HepG2 (cell line): Measurements from ENCODE around the gene COL9A3. TPM values are rescaled to one million over a fixed set of nuclear protein-coding genes. Genes with fewer than 3 reads are reported as not detected.

Experiments
- CENPX ChIP-seq: sonication (generic); formaldehyde crosslinking; IDR thresholded peaks from 2 replicates; pipeline ENCODE4 v1.9.0; 2021; ENCODE audit warnings: mild to moderate bottlenecking, missing genetic modification reagents, moderate library complexity
- FOXO4 ChIP-seq: sonication (generic); formaldehyde crosslinking; conservative IDR thresholded peaks from 2 replicates; pipeline ENCODE4 v1.8.1; 2023; ENCODE audit warnings: missing genetic modification reagents
- HBP1 ChIP-seq: IDR thresholded peaks from 2 replicates; pipeline ENCODE4 v1.6.1; 2016; ENCODE audit warnings: low read depth, control low read depth
- KDM1A ChIP-seq: IDR thresholded peaks from 2 replicates; pipeline ENCODE4 v1.6.1; 2016; ENCODE audit warnings: missing compliant biosample characterization
- KMT2A ChIP-seq: sonication (generic); formaldehyde crosslinking; IDR thresholded peaks from 2 replicates; pipeline ENCODE4 v1.4.0; 2020; ENCODE audit warnings: missing genetic modification reagents
- NRL ChIP-seq: sonication (generic); formaldehyde crosslinking; IDR thresholded peaks from 2 replicates; pipeline ENCODE4 v1.5.0; 2020; ENCODE audit warnings: missing genetic modification reagents, mild to moderate bottlenecking, moderate library complexity, borderline replicate concordance
- PAF1 ChIP-seq: IDR thresholded peaks from 2 replicates; pipeline ENCODE4 v1.6.1; 2016; ENCODE audit warnings: missing genetic modification reagents, missing compliant biosample characterization
- PRDM10 ChIP-seq: sonication (generic); formaldehyde crosslinking; IDR thresholded peaks from 2 replicates; pipeline ENCODE4 v1.4.0; 2020; ENCODE audit warnings: low read depth, missing genetic modification reagents
- SOX5 ChIP-seq: IDR thresholded peaks from 2 replicates; pipeline ENCODE4 v1.6.1; 2016; ENCODE audit warnings: borderline replicate concordance
- ZBTB25 ChIP-seq: IDR thresholded peaks from 2 replicates; pipeline ENCODE4 v1.6.1; 2018; ENCODE audit warnings: missing genetic modification reagents
- polyA plus RNA-seq, 8 experiments: library from polyadenylated mRNA; depleted of rRNA in 3 of 8; stranded (reverse) in 7 of 8; unstranded in 1 of 8; fragments of >200 nt; fragmentation: Illumina TruSeq in 4 of 8; extraction: Trizol in 4 of 8; gene quantifications; 2 replicates each; pipeline versions ENCODE4 v1.2.1 to v1.2.3, GENCODE V29; 2011 to 2016; ENCODE audit warnings: low read depth in 4 of 8, missing spikeins in 1 of 8, mixed read lengths in 1 of 8; ENCODE audit not compliant: insufficient read depth in 1 of 8
- total RNA-seq, 5 experiments: library from RNA; depleted of rRNA; stranded (reverse); fragments of >200 nt; fragmentation: Illumina TruSeq; extraction: Trizol; gene quantifications; 2 replicates each; pipeline ENCODE4 v1.2.3, GENCODE V29; 2016; ENCODE audit warnings: low read depth in 1 of 5
- TF ChIP-seq, protein P1 (sequence below): sonication (generic); formaldehyde crosslinking; IDR thresholded peaks from 2 replicates; pipeline ENCODE4 v1.4.0; 2020; ENCODE audit warnings: low read depth, mild to moderate bottlenecking, missing genetic modification reagents
- TF ChIP-seq, protein P2 (sequence below): sonication (generic); formaldehyde crosslinking; conservative IDR thresholded peaks from 2 replicates; pipeline ENCODE4 v1.4.0; 2020; ENCODE audit warnings: missing genetic modification reagents

The COL9A3 gene
- total and polyA plus RNA-seq, 2 of the 13 experiments (the other 11 are each of a cell fraction or from before 2014, with no cell fraction given), result 155 to 204 TPM

GRCh38 chr20:62824476-62825332 is 7.9 kb downstream of the COL9A3 start (continued):
- TF ChIP-seq, protein P1, sequence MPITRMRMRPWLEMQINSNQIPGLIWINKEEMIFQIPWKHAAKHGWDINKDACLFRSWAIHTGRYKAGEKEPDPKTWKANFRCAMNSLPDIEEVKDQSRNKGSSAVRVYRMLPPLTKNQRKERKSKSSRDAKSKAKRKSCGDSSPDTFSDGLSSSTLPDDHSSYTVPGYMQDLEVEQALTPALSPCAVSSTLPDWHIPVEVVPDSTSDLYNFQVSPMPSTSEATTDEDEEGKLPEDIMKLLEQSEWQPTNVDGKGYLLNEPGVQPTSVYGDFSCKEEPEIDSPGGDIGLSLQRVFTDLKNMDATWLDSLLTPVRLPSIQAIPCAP (CRISPR knock-in tag), result no peak
- TF ChIP-seq PAF1 (CRISPR knock-in tag), result no peak
- TF ChIP-seq, protein P2, sequence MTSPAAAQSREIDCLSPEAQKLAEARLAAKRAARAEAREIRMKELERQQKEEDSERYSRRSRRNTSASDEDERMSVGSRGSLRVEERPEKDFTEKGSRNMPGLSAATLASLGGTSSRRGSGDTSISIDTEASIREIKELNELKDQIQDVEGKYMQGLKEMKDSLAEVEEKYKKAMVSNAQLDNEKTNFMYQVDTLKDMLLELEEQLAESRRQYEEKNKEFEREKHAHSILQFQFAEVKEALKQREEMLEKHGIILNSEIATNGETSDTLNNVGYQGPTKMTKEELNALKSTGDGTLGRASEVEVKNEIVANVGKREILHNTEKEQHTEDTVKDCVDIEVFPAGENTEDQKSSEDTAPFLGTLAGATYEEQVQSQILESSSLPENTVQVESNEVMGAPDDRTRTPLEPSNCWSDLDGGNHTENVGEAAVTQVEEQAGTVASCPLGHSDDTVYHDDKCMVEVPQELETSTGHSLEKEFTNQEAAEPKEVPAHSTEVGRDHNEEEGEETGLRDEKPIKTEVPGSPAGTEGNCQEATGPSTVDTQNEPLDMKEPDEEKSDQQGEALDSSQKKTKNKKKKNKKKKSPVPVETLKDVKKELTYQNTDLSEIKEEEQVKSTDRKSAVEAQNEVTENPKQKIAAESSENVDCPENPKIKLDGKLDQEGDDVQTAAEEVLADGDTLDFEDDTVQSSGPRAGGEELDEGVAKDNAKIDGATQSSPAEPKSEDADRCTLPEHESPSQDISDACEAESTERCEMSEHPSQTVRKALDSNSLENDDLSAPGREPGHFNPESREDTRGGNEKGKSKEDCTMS (CRISPR knock-in tag), result no peak
- no peak for TF ChIP-seq PRDM10 (CRISPR knock-in tag)
- TF ChIP-seq CENPX (CRISPR knock-in tag), result no peak
- TF ChIP-seq ZBTB25, result no peak
- no peak for TF ChIP-seq NRL (CRISPR knock-in tag)
- TF ChIP-seq SOX5, result 0 out of 2 replicates have a peak, but pooled peaks have one; percentile 6
- TF ChIP-seq HBP1, result 0 out of 2 replicates have a peak, but pooled peaks have one; percentile 13
- TF ChIP-seq FOXO4, result no peak
- no peak for TF ChIP-seq KDM1A (CRISPR knock-in tag)
- TF ChIP-seq KMT2A (CRISPR knock-in tag), result no peak
